ENCODE data around the gene POLR2E. TPM values are rescaled to one million over a fixed set of nuclear protein-coding genes. Genes with fewer than 3 reads are reported as not detected.

The POLR2E gene
- total and polyA plus RNA-seq, 9 of the 15 experiments (the other 6 are each of a cell fraction or from before 2014, with no cell fraction given) = 3.4 to 413 (median 244) TPM

GRCh38 chr19:1117654-1118053 lies 22.5 kb upstream of the POLR2E start:
- Histone ChIP-seq H3K79me2 (ENCODE audit: control insufficient read depth, insufficient read depth, low read length) (peaks cover 3% of the 10 kb centered on the region; the same call in 1 of the 3 replicates), H3K27ac (ENCODE audit: extremely low read depth, low read depth, low read length) (no peak overlapping the region), H3K4me1 (replicated peaks in 1 of 2; ENCODE audit: control insufficient read depth in 2 of 2, insufficient read depth in 2 of 2, low read length in 2 of 2) (peaks cover 5 to 53% of the 10 kb centered on the region in 2 experiments), H3K9me1 (ENCODE audit: control insufficient read depth, insufficient read depth, low read length) (no peaks in the 10 kb centered on the region), H3K9ac (ENCODE audit: insufficient read depth in 1 of 2, low read depth in 2 of 2, low read length in 2 of 2) (no peak overlapping the region), H4K20me1 (replicated peaks; ENCODE audit: control insufficient read depth, insufficient read depth, low read length) (no peaks in the 10 kb centered on the region), H2AFZ (ENCODE audit: low read depth, low read length) (no peak overlapping the region), H3K4me2 (ENCODE audit: insufficient read depth, low read length) (no peak overlapping the region), H3K4me3 (no peak overlapping the region), H3K36me3 (ENCODE audit: control insufficient read depth, insufficient read depth, low read length) (peaks cover 81% of the 10 kb centered on the region; the same call in 2 of the 3 replicates), H3K27me3 (ENCODE audit: control insufficient read depth in 2 of 2, insufficient read depth in 2 of 2, low read length in 2 of 2) (no peaks in the 10 kb centered on the region), H3K9me3 (replicated peaks; ENCODE audit: control insufficient read depth, insufficient read depth, low read depth, low read length) (no peaks in the 10 kb centered on the region)
- BruUV-seq (replicated peaks) = no TSS peak
- ATAC-seq (no peak), FAIRE-seq (no peak), DNase-seq (ENCODE audit: extremely low read depth in 1 of 4, low spot score in 3 of 4) (no peak)
- POLR2A ChIA-PET = interaction anchor here (0.7 kb wide), 1 partner anchor 38 kb away, joined by 3 read pairs; no protein-coding TSS in a partner anchor
- CTCF ChIA-PET (ENCODE audit: low intra/inter-chr PET ratio) = no interaction called here
- TF ChIP-seq ZNF263 (CRISPR knock-in tag; IDR thresholded peaks at IDR 0.05; ENCODE audit: borderline replicate concordance) = no peak
- no peak for TF ChIP-seq RAD21 (CRISPR knock-in tag; conservative IDR thresholded peaks at IDR 0.05 in 1 of 2, IDR thresholded peaks at IDR 0.05 in 1 of 2)
- TF ChIP-seq ZBTB34 (CRISPR knock-in tag; IDR thresholded peaks at IDR 0.05) = no peak
- TF ChIP-seq LEF1 (IDR thresholded peaks at IDR 0.05) = no peak
- TF ChIP-seq FOXO4 (CRISPR knock-in tag; IDR thresholded peaks at IDR 0.05) = no peak
- TF ChIP-seq POLR2G (IDR thresholded peaks at IDR 0.05; ENCODE audit: low read depth, low read length) = peak; percentile 32; the same call in 1 of the 2 replicates
- TF ChIP-seq BHLHE40 (IDR thresholded peaks at IDR 0.05; ENCODE audit: low read length) = no peak
- 92% methylated on average over 15 of the region's 16 CpGs for WGBS (ENCODE audit: insufficient coverage, low coverage, missing lambda C conversion rate)
- intact Hi-C loops (cut with micrococcal nuclease) = no loop called here
- in situ Hi-C loops (cut with MboI) = no loop called here

Data from K562 (cell line).